Measurements from ENCODE around the gene ALLC. TPM values are rescaled to one million over a fixed set of nuclear protein-coding genes. Genes with fewer than 3 reads are reported as not detected.

Gene ALLC
- total and polyA plus RNA-seq, 10 donors: not detected

- WGBS, 5 donors: 84 to 95% (median 93%) methylated on average over 10 to 30 of the region's 30 CpGs
These were observed 20.1 kb upstream of the ALLC start for GRCh38 chr2:3637692-3638455.

GRCh38 chr2:3638456-3638810 is 19.6 kb upstream of the ALLC start:
- no peaks in the 10 kb centered on the region for H3K27me3 ChIP-seq (replicated peaks in 1 of 7)
- H3K9me3 ChIP-seq: no peaks in the 10 kb centered on the region
- DNase-seq: peak; percentile 31
- 71 to 89% (median 86%) methylated on average over 8 of the region's 8 CpGs for WGBS, 5 donors
- no peak overlapping the region for H3K4me3 ChIP-seq
- H3K36me3 ChIP-seq: no peaks in the 10 kb centered on the region
- no peak overlapping the region for H3K27ac ChIP-seq
- peaks cover 0 to 17% (median 2%) of the 10 kb centered on the region in 6 donors for H3K4me1 ChIP-seq
- intact Hi-C loops (cut with DNase I; ENCODE audit: low total_unique reads): no loop called here
- no peak for TF ChIP-seq CTCF (IDR thresholded peaks at IDR 0.05 in 8 of 11, conservative IDR thresholded peaks at IDR 0.05 in 3 of 11)

More at GRCh38 chr2:3637692-3638455, 20.1 kb upstream of the ALLC start:
- H3K4me1 ChIP-seq: peaks cover 0 to 17% (median 2%) of the 10 kb centered on the region in 6 donors
- H3K36me3 ChIP-seq: no peaks in the 10 kb centered on the region
- TF ChIP-seq POLR2AphosphoS5 (IDR thresholded peaks at IDR 0.05): no peak
- TF ChIP-seq CTCF (IDR thresholded peaks at IDR 0.05 in 8 of 11, conservative IDR thresholded peaks at IDR 0.05 in 3 of 11): no peak
- TF ChIP-seq POLR2A (IDR thresholded peaks at IDR 0.05): no peak
- H3K4me3 ChIP-seq: no peak overlapping the region
- no peak overlapping the region for H3K27ac ChIP-seq
- no peaks in the 10 kb centered on the region for H3K27me3 ChIP-seq (replicated peaks in 1 of 7)
- intact Hi-C loops (cut with DNase I; ENCODE audit: low total_unique reads): no loop called here
- H3K9me3 ChIP-seq: no peaks in the 10 kb centered on the region
- peak; percentile 72 for DNase-seq

- Histone ChIP-seq H3K4me3 (no peak overlapping the region), H3K36me3 (no peaks in the 10 kb centered on the region), H3K4me1 (peaks cover 0 to 17% (median 2%) of the 10 kb centered on the region in 6 donors), H3K27ac (no peak overlapping the region), H3K27me3 (replicated peaks in 1 of 7) (no peaks in the 10 kb centered on the region), H3K9me3 (no peaks in the 10 kb centered on the region)
- 89 to 93% (median 93%) methylated on average over 10 of the region's 10 CpGs for WGBS, 5 donors
- DNase-seq: no peak
- intact Hi-C loops (cut with DNase I; ENCODE audit: low total_unique reads): no loop called here
- TF ChIP-seq POLR2AphosphoS5 (IDR thresholded peaks at IDR 0.05) (no peak), CTCF (IDR thresholded peaks at IDR 0.05 in 8 of 11, conservative IDR thresholded peaks at IDR 0.05 in 3 of 11) (no peak), POLR2A (IDR thresholded peaks at IDR 0.05) (no peak)
These were observed 18.9 kb upstream of the ALLC start for GRCh38 chr2:3639015-3639630.

- WGBS, 5 donors: 69 to 82% (median 76%) methylated on average over 7 to 8 of the region's 8 CpGs
- Histone ChIP-seq H3K27me3 (replicated peaks in 1 of 7) (no peaks in the 10 kb centered on the region), H3K36me3 (no peaks in the 10 kb centered on the region), H3K4me1 (peaks cover 0 to 12% (median 2%) of the 10 kb centered on the region in 6 donors), H3K9me3 (no peaks in the 10 kb centered on the region), H3K4me3 (no peak overlapping the region), H3K27ac (no peak overlapping the region)
- peak; percentile 50 for DNase-seq
- no peak for TF ChIP-seq POLR2A (IDR thresholded peaks at IDR 0.05)
- TF ChIP-seq CTCF (IDR thresholded peaks at IDR 0.05 in 8 of 11, conservative IDR thresholded peaks at IDR 0.05 in 3 of 11): no peak
- TF ChIP-seq POLR2AphosphoS5 (IDR thresholded peaks at IDR 0.05): no peak
- intact Hi-C loops (cut with DNase I; ENCODE audit: low total_unique reads): no loop called here
These were observed 18.3 kb upstream of the ALLC start for GRCh38 chr2:3639653-3640052.
